HCT116 (cell line): ENCODE data around the gene GSAP. TPM values are rescaled to one million over a fixed set of nuclear protein-coding genes. Genes with fewer than 3 reads are reported as not detected.

Experiments used
- ATAC-seq: fragments of 200-7000 bp; cut with Tn5 transposase; 2 replicates; pipeline ENCODE4 v1.9.1; 2020; ENCODE audit warnings: mild to moderate bottlenecking, moderate library complexity
- BruUV-seq: library from RNA; stranded (reverse); fragments of 400-500 nt; replicated peaks from 2 replicates; lab custom pipeline; 2021; lab: Mats Ljungman, UMichigan
- CTCF ChIA-PET: fragments of 300-600 bp; sonication (Branson Sonifier 250); formaldehyde crosslinking; loops from one replicate; lab custom pipeline; 2021; ENCODE audit warnings: antibody characterized with exemption; lab: Charles Lee
- POLR2A ChIA-PET: fragments of 300-600, 350-600 bp; sonication (Branson Sonifier 250); formaldehyde crosslinking; loops from one replicate; lab custom pipeline; 2021; ENCODE audit warnings: antibody characterized with exemption; lab: Charles Lee
- RAD21 ChIA-PET, 2 experiments: fragments of 300-600 bp; sonication (Branson Sonifier 250); formaldehyde crosslinking; loops; one replicate each; lab custom pipeline; 2023; ENCODE audit warnings: low total read pairs in 2 of 2; ENCODE audit not compliant: uncharacterized antibody in 2 of 2, unreplicated experiment in 2 of 2, low non-redundant PET in 1 of 2; lab: Charles Lee
- DNase-seq: peaks from one replicate; pipeline ENCODE4 v3.0.0-alpha.2; 2010; ENCODE audit warnings: low read depth, low spot score
- H2AFZ ChIP-seq: fragments of 200-600 bp; shearing (Covaris generic), sonication (generic); 2 replicates; pipeline ENCODE4 v1.6.1; 2017; ENCODE audit warnings: low read depth, mixed run types, mixed read lengths, antibody characterized with exemption, low read length; ENCODE audit not compliant: poor library complexity, severe bottlenecking
- H3K27ac ChIP-seq: 2 replicates; pipeline ENCODE4 v1.5.1; 2012; ENCODE audit warnings: low read depth, low read length
- H3K27me3 ChIP-seq: fragments of 200-600 bp; sonication (generic); 2 replicates; pipeline ENCODE4 v1.6.1; 2016; ENCODE audit warnings: mixed run types, low read length, mixed read lengths; ENCODE audit not compliant: insufficient read depth
- H3K36me3 ChIP-seq, 2 experiments: fragments of 200-500 bp in 1 of 2; fragments of 200-600 bp in 1 of 2; sonication (Bioruptor generic) in 1 of 2; sonication (generic) in 1 of 2; 2 replicates each; pipeline versions ENCODE4 v1.5.1 to v1.6.1; 2014 to 2016; ENCODE audit warnings: low read length in 2 of 2, inconsistent platforms in 1 of 2, mixed read lengths in 1 of 2, mixed run types in 1 of 2; ENCODE audit not compliant: insufficient read depth in 2 of 2, control insufficient read depth in 1 of 2
- H3K4me1 ChIP-seq, 2 experiments: fragments of 200-600 bp in 1 of 2; sonication (generic) in 1 of 2; 2 replicates each; pipeline versions ENCODE4 v1.5.1 to v1.6.1; 2012 to 2017; ENCODE audit warnings: low read length in 2 of 2, inconsistent platforms in 1 of 2, mild to moderate bottlenecking in 1 of 2, mixed read lengths in 1 of 2, mixed run types in 1 of 2, moderate library complexity in 1 of 2; ENCODE audit not compliant: insufficient read depth in 2 of 2, control insufficient read depth in 1 of 2
- H3K4me2 ChIP-seq: fragments of 200-600 bp; sonication (generic); 2 replicates; pipeline ENCODE4 v1.6.1; 2017; ENCODE audit warnings: mixed run types, low read length, mixed read lengths
- H3K4me3 ChIP-seq, 2 experiments: fragments of 200-600 bp in 1 of 2; sonication (generic) in 1 of 2; replicated peaks in 1 of 2; 2 replicates each; pipeline ENCODE4 v1.5.1; 2011 to 2016; ENCODE audit warnings: low read length in 2 of 2, control low read depth in 1 of 2, low read depth in 1 of 2, mild to moderate bottlenecking in 1 of 2, mixed read lengths in 1 of 2, mixed run types in 1 of 2
- H3K79me2 ChIP-seq: fragments of 200-600 bp; sonication (generic); 2 replicates; pipeline ENCODE4 v1.6.1; 2017; ENCODE audit warnings: mild to moderate bottlenecking, mixed run types, low read length, moderate library complexity, mixed read lengths; ENCODE audit not compliant: insufficient read depth
- H3K9ac ChIP-seq: fragments of 200-600 bp; sonication (generic); 2 replicates; pipeline ENCODE4 v1.6.1; 2016; ENCODE audit warnings: low read length, mixed read lengths
- H3K9me2 ChIP-seq: fragments of 200-600 bp; sonication (generic), shearing (Covaris generic); 2 replicates; pipeline ENCODE4 v1.6.1; 2017; ENCODE audit warnings: mixed run types, mild to moderate bottlenecking, moderate library complexity; ENCODE audit not compliant: insufficient read depth
- H3K9me3 ChIP-seq, 2 experiments: fragments of 200-500 bp in 1 of 2; fragments of 200-600 bp in 1 of 2; sonication (Bioruptor generic) in 1 of 2; sonication (generic) in 1 of 2; 2 replicates each; pipeline ENCODE4 v1.6.1; 2014 to 2017; ENCODE audit warnings: low read length in 2 of 2, mixed read lengths in 2 of 2, inconsistent platforms in 1 of 2, low read depth in 1 of 2, mild to moderate bottlenecking in 1 of 2, mixed run types in 1 of 2, moderate library complexity in 1 of 2; ENCODE audit not compliant: control insufficient read depth in 1 of 2, insufficient read depth in 1 of 2
- H4K20me1 ChIP-seq: fragments of 200-600 bp; sonication (generic), shearing (Covaris generic); 2 replicates; pipeline ENCODE4 v1.6.1; 2017; ENCODE audit warnings: mixed run types, mild to moderate bottlenecking, moderate library complexity; ENCODE audit not compliant: insufficient read depth
- CBX3 ChIP-seq: IDR thresholded peaks from 2 replicates; pipeline ENCODE4 v1.6.1; 2012; ENCODE audit warnings: low read depth
- CEBPB ChIP-seq: IDR thresholded peaks from 2 replicates; pipeline ENCODE4 v1.6.1; 2012; ENCODE audit warnings: low read depth
- EGR1 ChIP-seq: IDR thresholded peaks from 2 replicates; pipeline ENCODE4 v1.6.1; 2012; ENCODE audit warnings: low read depth
- ELF1 ChIP-seq: IDR thresholded peaks from 2 replicates; pipeline ENCODE4 v1.6.1; 2012; ENCODE audit warnings: low read depth, borderline replicate concordance
- JUND ChIP-seq: IDR thresholded peaks from 2 replicates; pipeline ENCODE4 v1.6.1; 2012
- POLR2A ChIP-seq: IDR thresholded peaks from 2 replicates; pipeline ENCODE4 v1.7.0; 2011; ENCODE audit warnings: borderline replicate concordance; ENCODE audit not compliant: insufficient read depth, insufficient read length; ENCODE audit errors: extremely low read depth
- POLR2AphosphoS5 ChIP-seq: IDR thresholded peaks from 2 replicates; pipeline ENCODE4 v1.6.1; 2011; ENCODE audit warnings: mild to moderate bottlenecking, low read depth, low read length, moderate library complexity
- RAD21 ChIP-seq: IDR thresholded peaks from 2 replicates; pipeline ENCODE4 v1.6.1; 2012; ENCODE audit warnings: low read depth, mild to moderate bottlenecking
- REST ChIP-seq: IDR thresholded peaks from 2 replicates; pipeline ENCODE4 v1.6.1; 2012; ENCODE audit warnings: low read depth
- SIN3A ChIP-seq: IDR thresholded peaks from 2 replicates; pipeline ENCODE4 v1.6.1; 2012; ENCODE audit warnings: low read depth
- SP1 ChIP-seq: IDR thresholded peaks from 2 replicates; pipeline ENCODE4 v1.6.1; 2012; ENCODE audit warnings: low read depth
- TCF7L2 ChIP-seq: IDR thresholded peaks from 2 replicates; pipeline ENCODE4 v1.7.0; 2011; ENCODE audit warnings: borderline replicate concordance, inconsistent platforms; ENCODE audit not compliant: insufficient read depth, insufficient read length; ENCODE audit errors: extremely low read depth
- YY1 ChIP-seq: IDR thresholded peaks from 2 replicates; pipeline ENCODE4 v1.6.1; 2011; ENCODE audit warnings: low read length, low read depth, moderate library complexity, mild to moderate bottlenecking; ENCODE audit not compliant: insufficient replicate concordance; ENCODE audit errors: extremely low read depth
- ZBTB33 ChIP-seq: IDR thresholded peaks from 2 replicates; pipeline ENCODE4 v1.6.1; 2011; ENCODE audit warnings: mild to moderate bottlenecking, low read length, moderate library complexity; ENCODE audit not compliant: insufficient replicate concordance; ENCODE audit errors: extremely low read depth
- ZFX ChIP-seq: fragments of 450-650 bp; IDR thresholded peaks from 2 replicates; pipeline ENCODE4 v1.6.1; 2017
- intact Hi-C: fragments of 100-400 bp; cut with micrococcal nuclease; formaldehyde crosslinking; loops from 2 replicates; pipeline ENCODE4 v1.10.0; 2022
- total RNA-seq: library from RNA; stranded (reverse); gene quantifications from one replicate; pipeline ENCODE4 v1.2.1, GENCODE V29; 2021; ENCODE audit not compliant: unreplicated experiment
- TF ChIP-seq, protein P1 (sequence below): IDR thresholded peaks from 2 replicates; pipeline ENCODE4 v1.6.1; 2012

GSAP gene
- total RNA-seq, 1 experiment from 2014 or later = not detected

DNA sequence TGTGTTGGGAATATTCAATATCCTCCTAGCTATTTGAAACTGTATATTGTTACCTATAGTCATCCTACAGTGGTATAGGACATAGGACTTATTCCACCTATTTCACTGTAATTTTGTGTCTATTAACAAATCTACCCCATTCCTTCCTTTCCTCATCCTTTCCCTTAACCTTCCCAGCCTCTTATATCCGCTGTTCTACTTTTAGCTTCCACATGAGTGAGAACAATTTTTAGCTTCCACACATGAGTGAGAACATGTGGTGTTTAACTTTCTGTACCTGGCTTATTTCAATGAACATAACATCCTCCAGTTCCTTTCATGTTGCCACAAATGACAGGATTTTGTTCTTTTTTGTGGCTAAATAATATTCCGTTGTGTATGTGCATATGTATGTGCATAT is 120.6 kb downstream of the GSAP start:
- POLR2A ChIA-PET = no interaction called here
- H3K27ac ChIP-seq = no peak overlapping the region
- TF ChIP-seq EGR1 = no peak
- TF ChIP-seq POLR2A = no peak
- TF ChIP-seq YY1 = no peak
- TF ChIP-seq JUND = no peak
- TF ChIP-seq POLR2AphosphoS5 = no peak
- TF ChIP-seq, protein P1, sequence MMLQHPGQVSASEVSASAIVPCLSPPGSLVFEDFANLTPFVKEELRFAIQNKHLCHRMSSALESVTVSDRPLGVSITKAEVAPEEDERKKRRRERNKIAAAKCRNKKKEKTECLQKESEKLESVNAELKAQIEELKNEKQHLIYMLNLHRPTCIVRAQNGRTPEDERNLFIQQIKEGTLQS = no peak
- TF ChIP-seq CBX3 = no peak
- no peak for TF ChIP-seq ZFX
- no peak for TF ChIP-seq CEBPB
- no peak for TF ChIP-seq ZBTB33
- TF ChIP-seq SP1 = no peak
- no peak for TF ChIP-seq ELF1
- TF ChIP-seq SIN3A = no peak
- no peak for TF ChIP-seq RAD21
- no peak for TF ChIP-seq TCF7L2
- no peak for TF ChIP-seq REST
- TF ChIP-seq, all 23 proteins: peak for 0
- no peak overlapping the region for H3K4me3 ChIP-seq
- no peaks in the 10 kb centered on the region for H3K79me2 ChIP-seq
- intact Hi-C loops = no loop called here
- H3K4me2 ChIP-seq = no peak overlapping the region
- H3K36me3 ChIP-seq = no peaks in the 10 kb centered on the region
- no peak for ATAC-seq
- no peaks in the 10 kb centered on the region for H3K27me3 ChIP-seq
- CTCF ChIA-PET = no interaction called here
- RAD21 ChIA-PET = no interaction called here
- no peaks in the 10 kb centered on the region for H3K9me2 ChIP-seq
- H2AFZ ChIP-seq = no peak overlapping the region
- no peak for DNase-seq
- H3K4me1 ChIP-seq = no peaks in the 10 kb centered on the region
- H3K9me3 ChIP-seq = no peaks in the 10 kb centered on the region
- no peaks in the 10 kb centered on the region for H4K20me1 ChIP-seq
- no TSS peak for BruUV-seq
- no peak overlapping the region for H3K9ac ChIP-seq
